Large intestine (tissue), 3 donors: ENCODE data around the gene ZNF530. TPM values are rescaled to one million over a fixed set of nuclear protein-coding genes. Genes with fewer than 3 reads are reported as not detected.

Experiments
- DNase-seq, 2 donors: peaks; one replicate each; pipeline versions ENCODE4 v3.0.0 to v3.0.0-alpha.2; 2013
- H3K27ac ChIP-seq: one replicate; pipeline ENCODE4 v1.5.1; 2013; ENCODE audit warnings: low read length
- H3K27me3 ChIP-seq: 2 replicates; pipeline ENCODE4 v1.6.1; 2013; ENCODE audit warnings: low read length; ENCODE audit not compliant: control insufficient read depth, insufficient read depth
- H3K36me3 ChIP-seq: 2 replicates; pipeline ENCODE4 v1.6.1; 2013; ENCODE audit warnings: low read length; ENCODE audit not compliant: control insufficient read depth, insufficient read depth
- H3K4me1 ChIP-seq: one replicate; pipeline ENCODE4 v1.6.1; 2013; ENCODE audit warnings: low read length; ENCODE audit not compliant: control insufficient read depth, insufficient read depth
- H3K4me3 ChIP-seq: one replicate; pipeline ENCODE4 v1.5.1; 2013; ENCODE audit warnings: low read length
- H3K9me3 ChIP-seq: one replicate; pipeline ENCODE4 v1.6.1; 2013; ENCODE audit warnings: mild to moderate bottlenecking, low read depth, low read length, moderate library complexity; ENCODE audit not compliant: control insufficient read depth
- WGBS: methylation state at CpG from one replicate; pipeline ENCODE4 v1.1.5; 2013; ENCODE audit warnings: low lambda C conversion rate; ENCODE audit not compliant: insufficient coverage; 5-methylcytosine and 5-hydroxymethylcytosine counted together
- polyA plus RNA-seq: library from polyadenylated mRNA; unstranded; fragments of 120-200 nt; gene quantifications from one replicate; pipeline ENCODE4 v1.2.1, GENCODE V29; 2013

Gene ZNF530
- polyA plus RNA-seq, 1 donor: 4.1 TPM

- peaks cover 10% of the 10 kb centered on the region for H3K9me3 ChIP-seq
- H3K36me3 ChIP-seq: peaks cover 24% of the 10 kb centered on the region
- H3K27me3 ChIP-seq: no peaks in the 10 kb centered on the region
Observed at GRCh38 chr19:57606931-57607330, 7.2 kb downstream of the ZNF530 start.

GRCh38 chr19:57611113-57611512 is 11.4 kb downstream of the ZNF530 start:
- no peak for DNase-seq
- Histone ChIP-seq H3K36me3 (peaks cover 12% of the 10 kb centered on the region), H3K4me1 (no peaks in the 10 kb centered on the region), H3K4me3 (no peak overlapping the region), H3K27ac (no peak overlapping the region), H3K9me3 (peaks cover 22% of the 10 kb centered on the region), H3K27me3 (no peaks in the 10 kb centered on the region)
- WGBS: no CpG with 5 or more reads among the region's 4 CpGs

More at GRCh38 chr19:57606931-57607330, 7.2 kb downstream of the ZNF530 start:
- no CpG with 5 or more reads among the region's 5 CpGs for WGBS
- DNase-seq: no peak
- Histone ChIP-seq H3K27ac (no peak overlapping the region), H3K4me3 (no peak overlapping the region), H3K4me1 (no peaks in the 10 kb centered on the region)

- peak within 1 kb of the TSS; percentile 39 for H3K27ac ChIP-seq
- no CpG with 5 or more reads among the region's 64 CpGs for WGBS
- peaks cover 40% of the 10 kb centered on the region for H3K9me3 ChIP-seq
Observed at GRCh38 chr19:57613941-57614743, 14.5 kb downstream of the ZNF530 start, which contains the start of gene ZNF134. Gene ZNF134 (plus strand): TSS chr19:57614242. CDS start chr19:57619469, 5,227 bp downstream.

GRCh38 chr19:57615346-57615745 is 15.7 kb downstream of the ZNF530 start:
- Histone ChIP-seq H3K4me1 (no peaks in the 10 kb centered on the region), H3K36me3 (peaks cover 49% of the 10 kb centered on the region), H3K4me3 (no peak overlapping the region), H3K27me3 (no peaks in the 10 kb centered on the region), H3K27ac (no peak overlapping the region), H3K9me3 (peaks cover 46% of the 10 kb centered on the region)
- no peak for DNase-seq
- WGBS: no CpG with 5 or more reads among the region's 3 CpGs

More at GRCh38 chr19:57613941-57614743, 14.5 kb downstream of the ZNF530 start, which contains the start of gene ZNF134:
- peak; percentile 93 to 94 for DNase-seq
- Histone ChIP-seq H3K4me3 (peak within 1 kb of the TSS; percentile 97), H3K4me1 (no peaks in the 10 kb centered on the region), H3K27me3 (no peaks in the 10 kb centered on the region), H3K36me3 (peaks cover 37% of the 10 kb centered on the region)

GRCh38 chr19:57620673-57621348 is 21.1 kb downstream of the ZNF530 start:
- Histone ChIP-seq H3K4me3 (no peak overlapping the region), H3K4me1 (no peaks in the 10 kb centered on the region), H3K27me3 (no peaks in the 10 kb centered on the region), H3K9me3 (peaks cover 71% of the 10 kb centered on the region), H3K36me3 (peaks cover 75% of the 10 kb centered on the region), H3K27ac (no peak overlapping the region)
- 100% methylated on average over 2 of the region's 10 CpGs for WGBS
- no peak for DNase-seq

- no peak overlapping the region for H3K27ac ChIP-seq
- H3K4me1 ChIP-seq: no peaks in the 10 kb centered on the region
- H3K9me3 ChIP-seq: peaks cover 60% of the 10 kb centered on the region
- DNase-seq: no peak
- H3K36me3 ChIP-seq: peaks cover 54% of the 10 kb centered on the region
- H3K27me3 ChIP-seq: no peaks in the 10 kb centered on the region
- H3K4me3 ChIP-seq: no peak overlapping the region
Observed at GRCh38 chr19:57623091-57623490, 23.4 kb downstream of the ZNF530 start.

- Histone ChIP-seq H3K4me1 (peaks cover 4% of the 10 kb centered on the region), H3K36me3 (peaks cover 16% of the 10 kb centered on the region), H3K27ac (peak within 1 kb of the TSS; percentile 55), H3K4me3 (peak within 1 kb of the TSS; percentile 97), H3K27me3 (no peaks in the 10 kb centered on the region), H3K9me3 (peaks cover 19% of the 10 kb centered on the region)
- WGBS: 0% methylated on average over 1 of the region's 59 CpGs
- DNase-seq: peak; percentile 94 to 96
Observed at GRCh38 chr19:57632987-57633831, 33.5 kb downstream of the ZNF530 start, which contains the start of gene ZNF211. Gene ZNF211 (plus strand): TSS chr19:57633168. CDS start chr19:57633347, 179 bp downstream.

GRCh38 chr19:57633832-57634131 is 34.1 kb downstream of the ZNF530 start:
- WGBS: no CpG with 5 or more reads among the region's 6 CpGs
- no peaks in the 10 kb centered on the region for H3K27me3 ChIP-seq
- peaks cover 18% of the 10 kb centered on the region for H3K36me3 ChIP-seq
- peak overlapping the region; percentile 97 for H3K4me3 ChIP-seq
- DNase-seq: no peak
- peaks cover 20% of the 10 kb centered on the region for H3K9me3 ChIP-seq
- H3K4me1 ChIP-seq: peaks cover 4% of the 10 kb centered on the region
- no peak overlapping the region for H3K27ac ChIP-seq

- no peak for DNase-seq
- Histone ChIP-seq H3K4me3 (no peak overlapping the region), H3K36me3 (peaks cover 51% of the 10 kb centered on the region), H3K4me1 (peaks cover 4% of the 10 kb centered on the region), H3K27me3 (no peaks in the 10 kb centered on the region), H3K9me3 (peaks cover 44% of the 10 kb centered on the region), H3K27ac (no peak overlapping the region)
- no CpG with 5 or more reads among the region's 4 CpGs for WGBS
Observed at GRCh38 chr19:57637379-57637778, 37.7 kb downstream of the ZNF530 start.

GRCh38 chr19:57641715-57642234 is 42.1 kb downstream of the ZNF530 start:
- Histone ChIP-seq H3K36me3 (peaks cover 49% of the 10 kb centered on the region), H3K9me3 (peaks cover 54% of the 10 kb centered on the region), H3K27me3 (no peaks in the 10 kb centered on the region), H3K27ac (no peak overlapping the region), H3K4me3 (no peak overlapping the region), H3K4me1 (no peaks in the 10 kb centered on the region)
- no peak for DNase-seq
- 100% methylated on average over 1 of the region's 4 CpGs for WGBS
